Ovary (tissue), 3 donors: ENCODE results near the gene TMEM151B.

Experiments
- CTCF ChIP-seq, 3 donors: fragments of 450-650 bp in 2 of 3; fragments of 200-600 bp in 1 of 3; IDR thresholded peaks; one replicate each; pipeline versions ENCODE4 v1.5.1 to v1.8.0; 2016 to 2022; ENCODE audit warnings: antibody characterized with exemption in 3 of 3, mild to moderate bottlenecking in 1 of 3
- EP300 ChIP-seq: sonication (generic); formaldehyde crosslinking; IDR thresholded peaks from one replicate; pipeline ENCODE4 v1.6.1; 2017; ENCODE audit warnings: antibody characterized with exemption
- POLR2A ChIP-seq: fragments of 450-650 bp; IDR thresholded peaks from one replicate; pipeline ENCODE4 v1.6.1; 2017; ENCODE audit warnings: antibody characterized with exemption, mild to moderate bottlenecking, moderate library complexity
- donor health status: DM: no; HTN: no; CAD: no.

- TF ChIP-seq CTCF (IDR thresholded peaks at IDR 0.05) (no peak), POLR2A (no peak), EP300 (no peak)
These were observed 4.5 kb upstream of the TMEM151B start for GRCh38 chr6:44265722-44266233.
